Suppressor macrophage (primary cell): Measurements from ENCODE around the gene TADA2B.

Experiments used
- DNase-seq, 4 experiments: peaks; one replicate each; pipeline ENCODE4 v3.0.0-alpha.2; 2020 to 2022

TADA2B gene

GRCh38 chr4:7041246-7041645 lies 1.9 kb upstream of the TADA2B start:
- no peak for DNase-seq

DNA sequence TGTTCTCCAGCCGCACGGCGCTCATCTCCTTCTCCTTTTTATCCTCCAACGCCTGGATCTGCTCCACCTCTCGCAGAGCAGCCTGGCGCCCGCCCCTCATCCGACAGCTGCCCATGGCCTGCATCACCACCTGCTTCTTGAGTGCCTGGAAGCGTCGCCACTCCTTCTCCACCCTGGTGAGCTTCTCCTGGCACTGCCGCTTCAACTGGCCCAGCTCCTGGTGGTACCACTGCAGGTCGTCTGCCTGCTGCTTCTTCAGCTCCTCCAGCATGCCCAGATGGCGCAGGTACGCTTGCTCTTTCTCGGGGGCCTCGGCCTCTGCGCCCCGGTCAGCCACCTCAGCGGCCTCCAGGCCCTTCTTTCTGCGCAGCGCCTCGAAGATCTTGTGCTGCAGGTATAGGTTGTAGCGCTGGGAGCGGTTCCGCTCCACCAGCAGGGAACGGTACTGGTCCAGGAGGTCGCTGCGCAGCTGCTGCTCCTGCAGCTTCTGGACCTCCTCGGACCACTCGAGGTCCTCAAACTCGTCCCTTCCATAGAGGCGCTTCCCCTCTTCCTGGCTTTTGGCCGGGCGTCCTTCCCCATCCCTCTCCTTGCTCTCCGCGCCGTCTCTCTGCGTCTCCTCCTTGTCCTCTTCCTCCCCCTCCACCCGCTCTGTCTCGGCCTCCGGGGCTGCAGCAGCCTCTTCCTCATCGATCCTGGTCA lies 1.2 kb upstream of the TADA2B start:
- DNase-seq: peak in 3 of 4 experiments; percentile 34 to 58 (median 41)

GRCh38 chr4:7042503-7043283 lies 479 bp upstream of the TADA2B start:
- peak; percentile 99 to 100 (median 99) for DNase-seq

- DNase-seq: no peak
These were observed 1.2 kb downstream of the TADA2B start for GRCh38 chr4:7044137-7044930.

- DNase-seq: no peak
These were observed 2.4 kb downstream of the TADA2B start for GRCh38 chr4:7045553-7045952.

- DNase-seq: no peak
These were observed 3.1 kb downstream of the TADA2B start for GRCh38 chr4:7045961-7046921.

DNA sequence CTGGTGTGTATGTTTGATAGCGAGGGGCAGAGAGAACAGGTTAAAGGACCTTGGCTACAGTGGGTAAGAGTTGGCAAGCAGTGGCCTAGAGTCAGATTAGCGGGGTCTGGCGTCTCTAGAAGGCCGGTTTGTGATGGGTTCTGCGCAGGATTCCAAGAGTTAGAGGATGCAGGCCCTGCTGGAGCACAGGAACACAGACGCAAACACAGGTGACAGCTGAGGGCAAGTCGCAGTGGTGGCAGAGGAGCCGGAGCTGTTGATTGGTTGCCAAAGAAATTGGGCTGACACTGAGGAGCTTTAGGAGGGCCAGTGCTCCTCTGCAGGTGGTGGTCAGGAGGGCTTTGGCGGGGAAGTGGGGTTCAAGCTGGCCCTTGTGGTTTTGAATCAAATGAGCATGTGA lies 3.8 kb downstream of the TADA2B start:
- no peak for DNase-seq

GRCh38 chr4:7048642-7049041 lies 5.5 kb downstream of the TADA2B start:
- DNase-seq: no peak

GRCh38 chr4:7049295-7049694 lies 6.1 kb downstream of the TADA2B start:
- no peak for DNase-seq

DNA sequence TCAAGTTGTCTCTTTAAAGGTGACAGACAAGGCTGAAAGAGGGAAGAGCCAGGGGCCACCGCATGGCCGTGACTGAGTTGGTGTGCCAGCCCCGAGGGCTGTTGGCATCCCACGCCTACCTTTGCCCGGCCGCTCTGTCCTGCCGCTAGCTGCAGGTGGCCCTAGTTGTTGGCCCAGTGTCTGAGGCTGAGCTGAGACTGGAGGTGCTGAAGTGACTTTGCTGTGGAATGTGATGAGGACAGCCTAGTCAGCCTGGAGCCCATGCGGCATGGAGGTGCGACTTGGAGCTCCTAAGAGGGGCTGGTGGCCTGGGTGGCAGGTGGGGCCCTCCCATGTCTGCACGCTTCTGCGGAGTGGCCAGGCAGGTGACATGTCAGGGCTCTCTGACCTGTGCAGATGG lies 6.6 kb downstream of the TADA2B start:
- DNase-seq: no peak

DNA sequence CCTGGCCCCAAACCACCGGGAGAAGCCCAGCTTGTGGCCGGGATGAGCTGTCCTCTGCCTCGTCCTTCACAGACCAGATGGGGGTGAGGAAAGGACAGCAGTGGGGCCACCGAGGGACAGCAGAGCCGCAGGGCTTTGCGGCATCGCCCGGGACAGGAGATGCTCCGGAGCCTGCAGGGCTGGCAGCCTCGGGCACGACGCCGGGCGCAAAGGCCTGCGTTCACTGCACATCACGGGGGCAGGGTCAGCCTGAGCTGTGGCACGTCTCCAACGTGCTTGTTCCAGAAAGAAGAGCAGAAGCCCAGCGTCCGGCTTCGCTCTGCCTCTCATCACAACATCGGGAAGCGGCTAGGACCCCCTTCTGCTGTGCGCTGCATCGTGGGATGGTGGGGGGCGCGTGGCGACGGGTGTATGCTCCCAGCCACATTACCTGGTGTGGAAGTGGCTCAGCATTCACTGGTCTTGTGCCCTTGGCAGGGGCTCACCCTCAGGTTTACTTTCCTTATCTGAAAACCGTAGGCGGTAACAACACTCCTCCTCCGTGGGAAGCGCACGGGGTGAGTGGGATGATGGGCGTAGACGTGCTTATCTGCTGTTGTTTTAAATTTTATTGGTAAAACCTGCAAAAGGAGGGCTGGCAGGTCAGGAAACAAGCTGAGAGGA lies 7.4 kb downstream of the TADA2B start:
- no peak for DNase-seq

- DNase-seq: no peak
These were observed 7.9 kb downstream of the TADA2B start for GRCh38 chr4:7051144-7051495.

- DNase-seq: no peak
These were observed 8.7 kb downstream of the TADA2B start for GRCh38 chr4:7051905-7052304.

DNA sequence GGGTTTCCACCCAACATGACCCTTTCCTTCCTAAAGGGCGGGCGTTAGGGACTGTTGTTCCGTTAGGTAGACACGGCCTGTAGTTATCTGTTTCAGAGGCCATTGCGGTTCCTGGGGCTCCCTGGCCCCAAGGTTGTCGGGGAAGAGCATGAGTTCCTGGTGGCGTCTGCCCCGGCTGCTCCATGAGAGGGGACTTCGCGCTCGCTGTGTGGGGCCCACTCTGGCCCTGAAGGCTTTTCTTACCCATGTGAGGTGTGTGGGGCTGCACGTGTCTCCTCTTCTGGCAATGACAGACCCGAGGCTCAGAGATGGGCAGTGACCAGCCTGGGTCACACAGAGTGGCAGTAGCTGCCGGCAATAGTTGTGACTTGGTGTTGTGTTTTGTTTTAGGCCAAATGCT lies 9.1 kb downstream of the TADA2B start:
- no peak for DNase-seq

- DNase-seq: peak; percentile 44 to 73 (median 62)
These were observed 9.9 kb downstream of the TADA2B start for GRCh38 chr4:7052923-7053715.

DNA sequence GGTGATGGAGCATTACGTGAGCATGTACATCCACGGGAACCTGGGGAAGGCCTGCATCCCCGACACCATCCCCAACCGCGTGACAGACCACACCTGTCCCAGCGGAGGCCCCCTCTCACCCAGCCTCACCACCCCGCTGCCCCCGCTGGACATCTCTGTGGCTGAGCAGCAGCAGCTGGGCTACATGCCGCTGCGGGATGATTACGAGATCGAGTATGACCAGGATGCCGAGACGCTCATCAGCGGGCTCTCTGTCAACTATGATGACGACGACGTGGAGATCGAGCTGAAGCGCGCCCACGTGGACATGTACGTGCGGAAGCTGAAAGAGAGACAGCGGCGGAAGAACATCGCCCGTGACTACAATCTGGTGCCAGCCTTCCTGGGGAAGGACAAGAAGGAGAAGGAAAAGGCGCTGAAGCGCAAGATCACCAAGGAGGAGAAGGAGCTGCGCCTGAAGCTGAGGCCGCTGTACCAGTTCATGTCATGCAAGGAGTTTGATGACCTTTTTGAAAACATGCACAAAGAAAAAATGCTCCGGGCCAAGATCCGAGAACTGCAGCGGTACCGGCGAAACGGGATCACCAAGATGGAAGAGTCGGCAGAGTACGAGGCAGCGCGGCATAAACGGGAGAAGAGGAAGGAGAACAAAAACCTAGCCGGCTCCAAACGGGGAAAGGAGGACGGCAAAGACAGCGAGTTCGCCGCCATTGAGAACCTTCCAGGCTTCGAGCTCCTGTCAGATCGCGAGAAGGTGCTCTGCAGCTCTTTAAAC lies 11.1 kb downstream of the TADA2B start:
- no peak for DNase-seq

DNA sequence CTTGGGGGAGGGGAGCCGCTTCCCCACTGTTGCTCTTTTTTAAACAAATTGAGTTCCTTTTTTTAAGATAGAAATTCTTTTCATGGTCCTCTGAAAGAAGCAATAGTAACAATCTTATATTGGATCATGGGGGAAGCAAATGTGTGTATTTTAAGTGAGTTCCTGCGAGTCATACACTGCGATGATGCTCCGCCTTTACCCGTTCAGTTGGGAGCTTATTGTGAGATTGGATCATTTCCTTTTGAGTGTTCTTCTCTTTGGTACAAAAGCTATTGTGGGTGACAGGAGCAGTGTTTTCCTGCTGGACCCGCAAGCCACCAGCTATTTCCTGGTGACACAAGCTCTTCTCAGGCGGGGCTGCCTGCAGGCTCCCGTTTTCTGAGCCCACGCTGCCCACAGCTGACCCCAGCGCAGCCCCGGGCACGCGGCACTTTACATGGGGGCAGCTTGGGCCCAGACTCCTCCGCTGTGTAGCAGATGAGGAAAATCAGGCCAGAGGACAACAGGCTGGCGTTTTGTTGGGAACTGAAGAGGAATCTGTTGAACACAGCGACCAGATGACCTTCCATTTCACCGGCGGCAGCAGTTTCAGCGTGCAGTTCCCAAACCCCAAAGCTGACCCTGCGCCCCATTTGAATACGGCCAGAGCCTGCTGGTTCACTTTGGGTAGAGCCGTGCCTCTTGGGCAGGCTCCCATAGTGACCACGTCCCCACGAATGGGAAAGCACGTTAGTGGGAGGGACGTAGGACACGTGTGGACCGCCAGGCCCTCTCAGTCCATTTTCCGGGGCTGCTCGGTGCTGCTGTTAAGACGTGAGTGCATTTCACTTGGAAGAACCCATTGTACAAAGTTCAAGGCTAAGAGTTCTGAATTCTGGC lies 12.2 kb downstream of the TADA2B start:
- DNase-seq: no peak

- DNase-seq: no peak
These were observed 12.8 kb downstream of the TADA2B start for GRCh38 chr4:7055990-7056325.

- no peak for DNase-seq
These were observed 15.6 kb downstream of the TADA2B start for GRCh38 chr4:7058792-7059191.
